Stimulated activated CD8-positive, alpha-beta memory T cell treated with anti-CD3 and anti-CD28 coated beads, Interleukin-2, amount 100 ng/mL, for 1 hour (primary cell): ENCODE measurements around the gene ASMTL.
"Not testable (repeated sequence)": the region's sequence is repeated elsewhere in the genome, so short reads cannot be mapped to it uniquely, and the experiment has no call there.

Source experiments
- DNase-seq, 2 donors: peaks; one replicate each; pipeline ENCODE4 v3.0.0-alpha.2; 2020; ENCODE audit warnings: low read depth in 2 of 2

ASMTL gene

GRCh38 chrX:1388651-1389050 is 64.1 kb downstream of the ASMTL start:
- DNase-seq: no peak

- DNase-seq: no peak
Observed at GRCh38 chrX:1387141-1387776, 65.5 kb downstream of the ASMTL start.

GRCh38 chrX:1386338-1387127 is 66.2 kb downstream of the ASMTL start:
- DNase-seq: no peak

- DNase-seq: no peak
Observed at GRCh38 chrX:1385253-1386223, 67.2 kb downstream of the ASMTL start.

- no peak for DNase-seq
Observed at GRCh38 chrX:1384658-1385252, 68.0 kb downstream of the ASMTL start.

- no peak for DNase-seq
Observed at GRCh38 chrX:1380672-1381233, 72.0 kb downstream of the ASMTL start.

- DNase-seq: no peak
Observed at GRCh38 chrX:1378306-1378759, 74.4 kb downstream of the ASMTL start.

- DNase-seq: no peak
Observed at GRCh38 chrX:1368385-1368698, 84.4 kb downstream of the ASMTL start.

- not testable (repeated sequence) for DNase-seq
Observed at GRCh38 chrX:1366363-1366762, 86.3 kb downstream of the ASMTL start.

- DNase-seq: no peak
Observed at GRCh38 chrX:1361910-1362309, 90.8 kb downstream of the ASMTL start.

- no peak for DNase-seq
Observed at GRCh38 chrX:1361275-1361674, 91.4 kb downstream of the ASMTL start.

GRCh38 chrX:1360171-1360570 is 92.5 kb downstream of the ASMTL start:
- no peak for DNase-seq

GRCh38 chrX:1359477-1359873 is 93.2 kb downstream of the ASMTL start:
- no peak for DNase-seq

GRCh38 chrX:1358793-1359476 is 93.8 kb downstream of the ASMTL start:
- DNase-seq: no peak

GRCh38 chrX:1357993-1358392 is 94.7 kb downstream of the ASMTL start:
- DNase-seq: no peak

- no peak for DNase-seq
Observed at GRCh38 chrX:1355131-1356046, 97.3 kb downstream of the ASMTL start.

- DNase-seq: no peak
Observed at GRCh38 chrX:1354036-1355019, 98.4 kb downstream of the ASMTL start.
